Keratinocyte (primary cell): Measurements from ENCODE around the gene ICOS.

Experiments
- CTCF ChIP-seq, 3 experiments: IDR thresholded peaks in 1 of 3; conservative IDR thresholded peaks in 1 of 3; optimal IDR thresholded peaks in 1 of 3; 2 replicates in 2 of 3; 3 replicates in 1 of 3; pipeline versions ENCODE3 to v1.5.1; 2011; ENCODE audit warnings: low read length in 3 of 3, mild to moderate bottlenecking in 3 of 3, moderate library complexity in 2 of 3, control low read depth in 1 of 3, inconsistent platforms in 1 of 3; ENCODE audit not compliant: insufficient read depth in 2 of 3; ENCODE audit errors: extremely low read depth in 1 of 3
- EZH2 ChIP-seq: IDR thresholded peaks from one replicate; pipeline ENCODE4 v1.6.1; 2012; ENCODE audit warnings: inconsistent platforms, mild to moderate bottlenecking, low read length, moderate library complexity

GRCh38 chr2:203889542-203889941, 47.0 kb upstream of the ICOS start:
- TF ChIP-seq CTCF (optimal IDR thresholded peaks at IDR 0.05 in 1 of 3, IDR thresholded peaks at IDR 0.05 in 1 of 3, conservative IDR thresholded peaks at IDR 0.05 in 1 of 3; ENCODE audit: extremely low read depth in 1 of 3, insufficient read depth in 2 of 3, low read length in 3 of 3) (no peak), EZH2 (no peak)
